ENCODE measurements around the gene ACO1. TPM values are rescaled to one million over a fixed set of nuclear protein-coding genes. Genes with fewer than 3 reads are reported as not detected.

The ACO1 gene
- total and polyA plus RNA-seq, 10 donors, result 3.8 to 20.7 (median 17.8) TPM

GRCh38 chr9:32384002-32384363, 460 bp upstream of the ACO1 start:
- Histone ChIP-seq H3K9me3 (no peaks in the 10 kb centered on the region), H3K4me3 (peak overlapping the region; percentile 67 to 95 (median 80)), H3K27ac (peak overlapping the region; percentile 75 to 89 (median 86)), H3K36me3 (no peaks in the 10 kb centered on the region), H3K4me1 (peaks cover 13 to 56% (median 34%) of the 10 kb centered on the region in 6 donors), H3K27me3 (replicated peaks in 1 of 7) (peaks cover 0 to 29% (median 0%) of the 10 kb centered on the region in 7 donors)
- 1 to 3% (median 1%) methylated on average over 13 of the region's 13 CpGs for WGBS, 5 donors
- no peak for DNase-seq
- intact Hi-C loops (cut with DNase I; ENCODE audit: low total_unique reads), result no loop called here
- TF ChIP-seq POLR2AphosphoS5 (IDR thresholded peaks at IDR 0.05) (no peak), POLR2A (IDR thresholded peaks at IDR 0.05) (no peak), CTCF (IDR thresholded peaks at IDR 0.05 in 8 of 11, conservative IDR thresholded peaks at IDR 0.05 in 3 of 11) (no peak)

GRCh38 chr9:32385152-32385884, 875 bp downstream of the ACO1 start:
- TF ChIP-seq POLR2A (IDR thresholded peaks at IDR 0.05) (no peak), CTCF (IDR thresholded peaks at IDR 0.05 in 8 of 11, conservative IDR thresholded peaks at IDR 0.05 in 3 of 11) (no peak), POLR2AphosphoS5 (IDR thresholded peaks at IDR 0.05) (no peak)
- peak overlapping the region; percentile 67 to 95 (median 80) for H3K4me3 ChIP-seq
- no peaks in the 10 kb centered on the region for H3K9me3 ChIP-seq
- peaks cover 10 to 55% (median 30%) of the 10 kb centered on the region in 6 donors for H3K4me1 ChIP-seq
- peaks cover 0 to 29% (median 0%) of the 10 kb centered on the region in 7 donors for H3K27me3 ChIP-seq (replicated peaks in 1 of 7)
- intact Hi-C loops (cut with DNase I; ENCODE audit: low total_unique reads), result no loop called here
- H3K27ac ChIP-seq, result peak overlapping the region; percentile 75 to 89 (median 86)
- 49 to 59% (median 57%) methylated on average over 2 of the region's 2 CpGs for WGBS, 5 donors
- no peaks in the 10 kb centered on the region for H3K36me3 ChIP-seq
- DNase-seq, result no peak

- intact Hi-C loops (cut with DNase I; ENCODE audit: low total_unique reads), result no loop called here
- H3K9me3 ChIP-seq, result no peaks in the 10 kb centered on the region
- TF ChIP-seq POLR2A (IDR thresholded peaks at IDR 0.05) (no peak), CTCF (IDR thresholded peaks at IDR 0.05 in 8 of 11, conservative IDR thresholded peaks at IDR 0.05 in 3 of 11) (no peak)
- no peak for DNase-seq
- no peaks in the 10 kb centered on the region for H3K36me3 ChIP-seq
- peaks cover 10 to 55% (median 30%) of the 10 kb centered on the region in 6 donors for H3K4me1 ChIP-seq
- WGBS, 5 donors, result 50 to 89% (median 86%) methylated on average over 1 to 3 of the region's 3 CpGs
- H3K27me3 ChIP-seq (replicated peaks in 1 of 7), result peaks cover 0 to 27% (median 0%) of the 10 kb centered on the region in 7 donors
- H3K27ac ChIP-seq, result no peak overlapping the region
- no peak overlapping the region for H3K4me3 ChIP-seq
Measured at GRCh38 chr9:32385885-32386283, 1.4 kb downstream of the ACO1 start.

GRCh38 chr9:32387256-32387655, 2.8 kb downstream of the ACO1 start:
- DNase-seq, result no peak
- intact Hi-C loops (cut with DNase I; ENCODE audit: low total_unique reads), result no loop called here
- H3K4me1 ChIP-seq, result peaks cover 10 to 55% (median 30%) of the 10 kb centered on the region in 6 donors
- peaks cover 0 to 14% (median 0%) of the 10 kb centered on the region in 7 donors for H3K27me3 ChIP-seq (replicated peaks in 1 of 7)
- 81 to 100% (median 92%) methylated on average over 1 of the region's 1 CpG for WGBS, 5 donors
- no peak overlapping the region for H3K27ac ChIP-seq
- TF ChIP-seq POLR2A (IDR thresholded peaks at IDR 0.05), result no peak
- TF ChIP-seq CTCF (IDR thresholded peaks at IDR 0.05 in 8 of 11, conservative IDR thresholded peaks at IDR 0.05 in 3 of 11), result no peak
- TF ChIP-seq POLR2AphosphoS5 (IDR thresholded peaks at IDR 0.05), result no peak
- no peaks in the 10 kb centered on the region for H3K9me3 ChIP-seq
- no peaks in the 10 kb centered on the region for H3K36me3 ChIP-seq
- no peak overlapping the region for H3K4me3 ChIP-seq

All from spleen (tissue), 11 donors.